ENCODE results near the gene ELF1. TPM values are rescaled to one million over a fixed set of nuclear protein-coding genes. Genes with fewer than 3 reads are reported as not detected.

ELF1 gene
- total RNA-seq, 4 donors from 2014 or later: 38.0 to 123 (median 105) TPM

DNA sequence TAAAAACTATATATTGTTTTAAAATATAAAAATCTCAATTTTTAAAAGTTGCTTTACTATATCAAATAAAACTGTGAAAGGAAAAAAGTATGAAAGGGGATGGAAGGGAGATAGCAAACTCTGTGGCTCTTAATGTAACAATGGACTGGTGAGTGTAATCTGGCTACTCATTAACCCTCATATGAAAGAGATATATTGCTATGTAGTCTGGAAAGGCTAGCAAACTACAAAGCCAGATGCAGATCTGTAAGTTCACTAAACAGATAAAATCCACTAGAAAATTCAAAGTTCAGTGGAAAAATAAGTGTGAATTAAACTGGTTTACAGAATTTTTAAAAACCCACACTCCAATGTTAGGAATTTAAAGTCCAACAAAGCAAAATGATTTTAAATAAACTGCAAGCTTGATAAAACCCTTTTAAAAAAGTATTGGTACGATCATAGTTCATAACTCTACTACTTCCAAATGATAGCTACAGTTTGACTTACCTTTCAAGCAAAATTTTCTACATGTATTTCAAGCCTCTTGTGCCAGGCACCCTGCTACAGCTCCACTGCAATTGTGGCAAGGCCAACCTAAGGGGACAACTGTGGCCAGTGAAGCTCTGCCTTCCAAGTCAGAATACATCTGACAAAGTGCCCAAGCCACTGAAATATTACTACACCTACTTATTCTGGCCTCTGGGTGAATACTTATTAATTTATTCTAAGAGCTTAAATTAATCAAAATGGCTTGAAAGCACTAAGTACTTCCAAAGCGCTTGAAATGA is 647 bp upstream of the ELF1 start:
- DNase-seq: no peak
- intact Hi-C loops (cut with DNase I; ENCODE audit: low total_unique reads): no loop called here
- H3K4me3 ChIP-seq: peak overlapping the region in 3 of 4 donors; percentile 28 to 52 (median 36)
- no peaks in the 10 kb centered on the region for H3K27me3 ChIP-seq
- TF ChIP-seq EP300 (IDR thresholded peaks at IDR 0.05; ENCODE audit: low read depth) (no peak), CTCF (IDR thresholded peaks at IDR 0.05) (no peak), POLR2A (IDR thresholded peaks at IDR 0.05) (no peak), POLR2AphosphoS5 (IDR thresholded peaks at IDR 0.05) (no peak)
- peaks cover 6 to 70% (median 38%) of the 10 kb centered on the region in 4 donors for H3K4me1 ChIP-seq
- no peaks in the 10 kb centered on the region for H3K9me3 ChIP-seq
- no peaks in the 10 kb centered on the region for H3K36me3 ChIP-seq
- in situ Hi-C loops (cut with MboI; ENCODE audit: low pct_ligation_motif_present in 1 of 4, low pct_unique_long_range_greater_than_20kb in 1 of 4, low sequenced_read_pairs in 3 of 4): no loop called here
- 48 to 54% methylated on average over 2 of the region's 2 CpGs for WGBS, 2 donors (ENCODE audit: low coverage in 1 of 2)
- H3K27ac ChIP-seq: peak overlapping the region; percentile 86 to 88 (median 87)

- H3K36me3 ChIP-seq: no peaks in the 10 kb centered on the region
- in situ Hi-C loops (cut with MboI; ENCODE audit: low pct_ligation_motif_present in 1 of 4, low pct_unique_long_range_greater_than_20kb in 1 of 4, low sequenced_read_pairs in 3 of 4): no loop called here
- H3K9me3 ChIP-seq: no peaks in the 10 kb centered on the region
- H3K4me3 ChIP-seq: peak overlapping the region; percentile 9 to 52 (median 32)
- no peaks in the 10 kb centered on the region for H3K27me3 ChIP-seq
- H3K27ac ChIP-seq: peak overlapping the region; percentile 86 to 88 (median 87)
- whole genome bisulfite sequencing, 2 donors (ENCODE audit: low coverage in 1 of 2): 15 to 18% methylated on average over 1 of the region's 1 CpG
- TF ChIP-seq POLR2AphosphoS5 (IDR thresholded peaks at IDR 0.05): no peak
- no peak for TF ChIP-seq EP300 (IDR thresholded peaks at IDR 0.05; ENCODE audit: low read depth)
- no peak for TF ChIP-seq POLR2A (IDR thresholded peaks at IDR 0.05)
- no peak for TF ChIP-seq CTCF (IDR thresholded peaks at IDR 0.05)
- peaks cover 14 to 79% (median 45%) of the 10 kb centered on the region in 4 donors for H3K4me1 ChIP-seq
- DNase-seq: no peak
- intact Hi-C loops (cut with DNase I; ENCODE audit: low total_unique reads): no loop called here
Measured at GRCh38 chr13:41018602-41018948, 541 bp downstream of the ELF1 start.

DNA sequence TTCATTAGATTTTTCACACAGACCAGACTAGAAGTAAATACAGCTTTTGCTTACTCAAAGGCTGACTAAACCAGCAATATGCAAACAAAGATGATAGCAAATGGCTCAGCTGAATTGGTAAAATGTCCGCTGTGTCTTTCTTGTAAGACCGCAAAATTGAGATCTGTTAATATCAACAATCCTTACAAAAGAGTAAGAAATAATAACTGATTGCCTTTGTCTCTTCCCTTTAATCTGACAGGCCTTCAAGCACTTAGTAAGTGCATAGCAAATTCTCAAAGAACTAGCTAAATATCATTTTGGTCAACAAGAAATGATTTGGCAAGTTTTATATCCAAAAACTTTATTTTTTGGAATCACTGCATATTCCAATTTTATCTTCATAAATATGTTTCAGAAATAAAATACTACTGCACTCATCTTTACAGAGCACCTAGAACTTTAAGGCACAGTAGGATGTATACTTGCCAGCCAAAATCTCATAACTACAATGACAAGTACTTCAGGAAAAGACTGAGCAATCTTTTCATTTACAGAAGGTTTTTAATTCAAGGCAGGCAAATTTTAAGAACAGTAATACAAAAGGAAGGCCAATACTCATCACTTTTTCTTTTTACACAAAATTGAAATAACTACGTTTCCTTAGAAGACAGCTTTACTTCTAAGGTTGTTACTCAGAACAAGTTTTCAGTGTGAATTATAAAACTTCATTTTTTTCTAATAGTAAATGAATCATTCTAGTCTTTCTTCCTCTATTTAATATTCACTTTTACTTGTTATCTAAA is 1.1 kb downstream of the ELF1 start:
- Histone ChIP-seq H3K27ac (peak overlapping the region; percentile 86 to 88 (median 87)), H3K4me3 (peak overlapping the region; percentile 6 to 52 (median 32)), H3K36me3 (no peaks in the 10 kb centered on the region), H3K27me3 (no peaks in the 10 kb centered on the region), H3K4me1 (peaks cover 14 to 84% (median 47%) of the 10 kb centered on the region in 4 donors), H3K9me3 (no peaks in the 10 kb centered on the region)
- in situ Hi-C loops (cut with MboI; ENCODE audit: low pct_ligation_motif_present in 1 of 4, low pct_unique_long_range_greater_than_20kb in 1 of 4, low sequenced_read_pairs in 3 of 4) (no loop called here), intact Hi-C loops (cut with DNase I; ENCODE audit: low total_unique reads) (no loop called here)
- no peak for DNase-seq
- 22 to 30% methylated on average over 3 of the region's 3 CpGs for WGBS, 2 donors (ENCODE audit: low coverage in 1 of 2)
- no peak for TF ChIP-seq POLR2A (IDR thresholded peaks at IDR 0.05)

- in situ Hi-C loops (cut with MboI; ENCODE audit: low pct_ligation_motif_present in 1 of 4, low pct_unique_long_range_greater_than_20kb in 1 of 4, low sequenced_read_pairs in 3 of 4) (no loop called here), intact Hi-C loops (cut with DNase I; ENCODE audit: low total_unique reads) (no loop called here)
- Histone ChIP-seq H3K27me3 (no peaks in the 10 kb centered on the region), H3K4me1 (peaks cover 14 to 86% (median 49%) of the 10 kb centered on the region in 4 donors), H3K27ac (peak overlapping the region; percentile 86 to 88 (median 87)), H3K9me3 (no peaks in the 10 kb centered on the region), H3K4me3 (peak overlapping the region in 3 of 4 donors; percentile 28 to 52 (median 36)), H3K36me3 (no peaks in the 10 kb centered on the region)
- DNase-seq: peak; percentile 43
- WGBS, 2 donors (ENCODE audit: low coverage in 1 of 2): 5 to 33% methylated on average over 2 of the region's 2 CpGs
- TF ChIP-seq POLR2AphosphoS5 (IDR thresholded peaks at IDR 0.05): peak; percentile 10 to 65 (median 46)
- TF ChIP-seq CTCF (IDR thresholded peaks at IDR 0.05): no peak
- peak; percentile 44 for TF ChIP-seq POLR2A (IDR thresholded peaks at IDR 0.05)
Measured at GRCh38 chr13:41017159-41017558, 2.0 kb downstream of the ELF1 start.
